Esophagus (tissue), 2 donors: ENCODE results near the gene FAM181A. TPM values are rescaled to one million over a fixed set of nuclear protein-coding genes. Genes with fewer than 3 reads are reported as not detected.

Experiments
- H3K27ac ChIP-seq, 2 donors: one replicate each; pipeline ENCODE4 v1.5.1; 2013; ENCODE audit warnings: low read depth in 2 of 2, mild to moderate bottlenecking in 2 of 2, inconsistent platforms in 1 of 2, low read length in 1 of 2, moderate library complexity in 1 of 2
- H3K27me3 ChIP-seq, 2 donors: one replicate each; pipeline ENCODE4 v1.6.1; 2013; ENCODE audit warnings: low read length in 2 of 2, control low read depth in 1 of 2, mild to moderate bottlenecking in 1 of 2; ENCODE audit not compliant: insufficient read depth in 2 of 2, control insufficient read depth in 1 of 2
- H3K36me3 ChIP-seq, 2 donors: one replicate each; pipeline ENCODE4 v1.6.1; 2013; ENCODE audit warnings: low read length in 1 of 2; ENCODE audit not compliant: control insufficient read depth in 2 of 2, insufficient read depth in 2 of 2
- H3K4me1 ChIP-seq, 2 donors: one replicate each; pipeline ENCODE4 v1.6.1; 2013; ENCODE audit warnings: low read length in 1 of 2; ENCODE audit not compliant: control insufficient read depth in 2 of 2, insufficient read depth in 2 of 2
- H3K4me3 ChIP-seq, 2 donors: one replicate each; pipeline ENCODE4 v1.5.1; 2013; ENCODE audit warnings: low read length in 2 of 2, mild to moderate bottlenecking in 2 of 2, low read depth in 1 of 2, moderate library complexity in 1 of 2
- H3K9me3 ChIP-seq, 2 donors: one replicate each; pipeline ENCODE4 v1.6.1; 2013; ENCODE audit warnings: mild to moderate bottlenecking in 2 of 2, low read depth in 1 of 2, low read length in 1 of 2, moderate library complexity in 1 of 2; ENCODE audit not compliant: control insufficient read depth in 2 of 2, insufficient read depth in 1 of 2
- WGBS, 2 donors: extraction: QIAGEN DNeasy Blood & Tissue Kit; methylation state at CpG; one replicate each; pipeline ENCODE4 v1.1.7; 2013; 5-methylcytosine and 5-hydroxymethylcytosine counted together
- polyA plus RNA-seq, 2 donors: library from polyadenylated mRNA; stranded (reverse); fragments of 200-250 nt; gene quantifications; one replicate each; pipeline ENCODE4 v1.2.3, GENCODE V29; 2013
- donor health status: healthy with polysubstance abuse.
- donor health status: Bipolar disorder and iron deficiency.

The FAM181A gene
- polyA plus RNA-seq, 2 donors: not detected

DNA sequence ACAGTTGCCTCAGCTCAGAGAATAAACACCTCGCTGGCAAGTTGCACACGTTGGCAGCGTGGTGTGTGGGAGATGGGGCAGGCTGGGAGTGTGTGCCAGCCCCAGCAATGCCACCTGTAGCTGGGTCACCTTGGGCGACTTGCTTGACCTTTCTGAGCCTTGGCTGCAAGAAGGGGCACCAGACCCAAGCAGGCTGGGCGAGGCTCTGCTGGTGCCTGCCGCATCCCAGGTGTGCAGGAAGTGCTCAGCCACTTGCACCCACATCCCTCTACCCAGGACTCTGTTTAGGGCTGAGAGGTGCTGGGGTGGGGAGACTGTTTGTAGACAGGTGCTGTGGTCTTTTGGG lies 629 bp downstream of the FAM181A start:
- Histone ChIP-seq H3K36me3 (peaks cover 0 to 2% of the 10 kb centered on the region in 2 donors), H3K4me3 (no peak overlapping the region), H3K27ac (no peak overlapping the region), H3K4me1 (peaks cover 3 to 7% of the 10 kb centered on the region in 2 donors), H3K9me3 (no peaks in the 10 kb centered on the region), H3K27me3 (no peaks in the 10 kb centered on the region)
- WGBS, 2 donors: 33 to 49% methylated on average over 6 of the region's 6 CpGs

DNA sequence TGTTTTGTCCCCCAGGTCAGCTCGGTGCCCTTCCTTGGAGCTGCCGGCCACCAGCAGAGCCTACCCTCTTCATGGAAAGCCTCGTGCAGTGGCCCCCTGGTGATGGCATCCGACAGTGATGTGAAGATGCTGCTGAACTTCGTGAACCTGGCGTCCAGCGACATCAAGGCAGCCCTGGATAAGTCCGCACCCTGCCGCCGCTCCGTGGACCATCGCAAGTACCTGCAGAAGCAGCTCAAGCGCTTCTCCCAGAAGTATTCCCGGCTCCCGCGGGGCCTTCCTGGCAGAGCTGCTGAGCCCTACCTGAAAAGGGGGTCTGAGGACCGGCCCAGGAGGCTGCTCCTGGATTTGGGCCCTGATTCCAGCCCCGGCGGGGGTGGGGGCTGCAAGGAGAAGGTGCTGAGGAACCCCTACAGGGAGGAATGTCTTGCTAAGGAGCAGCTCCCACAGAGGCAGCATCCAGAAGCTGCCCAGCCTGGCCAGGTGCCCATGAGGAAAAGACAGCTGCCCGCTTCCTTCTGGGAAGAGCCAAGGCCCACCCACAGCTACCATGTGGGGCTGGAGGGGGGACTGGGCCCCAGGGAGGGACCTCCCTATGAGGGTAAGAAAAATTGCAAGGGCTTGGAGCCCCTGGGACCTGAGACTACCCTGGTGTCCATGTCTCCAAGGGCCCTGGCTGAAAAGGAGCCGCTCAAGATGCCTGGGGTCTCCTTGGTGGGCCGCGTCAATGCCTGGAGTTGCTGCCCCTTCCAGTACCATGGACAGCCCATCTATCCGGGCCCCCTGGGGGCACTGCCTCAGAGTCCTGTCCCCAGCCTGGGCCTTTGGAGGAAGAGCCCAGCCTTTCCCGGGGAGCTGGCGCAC lies 1.3 kb downstream of the FAM181A start:
- Histone ChIP-seq H3K27ac (no peak overlapping the region), H3K4me1 (peaks cover 3 to 7% of the 10 kb centered on the region in 2 donors), H3K27me3 (no peaks in the 10 kb centered on the region), H3K36me3 (peaks cover 0 to 2% of the 10 kb centered on the region in 2 donors), H3K4me3 (no peak overlapping the region), H3K9me3 (no peaks in the 10 kb centered on the region)
- 88 to 89% methylated on average over 26 of the region's 26 CpGs for WGBS, 2 donors

DNA sequence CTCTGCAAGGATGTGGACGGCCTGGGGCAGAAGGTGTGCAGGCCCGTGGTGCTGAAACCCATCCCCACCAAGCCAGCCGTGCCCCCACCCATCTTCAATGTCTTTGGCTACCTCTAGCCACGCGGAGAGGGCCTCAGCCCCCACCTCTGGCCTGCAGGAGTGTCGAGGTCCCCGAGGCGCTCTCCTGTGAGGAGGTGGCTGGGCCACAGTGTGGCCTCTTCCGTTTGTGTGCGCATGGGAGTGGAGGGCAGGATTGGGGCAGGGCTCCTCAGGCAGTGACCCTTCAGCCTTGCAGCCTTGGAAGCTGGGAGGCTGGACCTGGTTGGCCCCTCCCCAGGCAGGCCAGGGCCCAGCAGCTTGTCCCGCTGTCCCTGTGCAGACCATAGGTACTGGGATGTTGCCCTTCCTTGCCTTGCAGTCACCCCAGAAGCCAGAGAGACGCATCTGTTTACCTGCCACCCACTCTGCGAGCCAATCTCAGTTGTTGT lies 1.9 kb downstream of the FAM181A start:
- Histone ChIP-seq H3K4me1 (peaks cover 3 to 7% of the 10 kb centered on the region in 2 donors), H3K36me3 (peaks cover 0 to 2% of the 10 kb centered on the region in 2 donors), H3K4me3 (no peak overlapping the region), H3K9me3 (no peaks in the 10 kb centered on the region), H3K27me3 (no peaks in the 10 kb centered on the region), H3K27ac (no peak overlapping the region)
- 74 to 78% methylated on average over 13 of the region's 13 CpGs for WGBS, 2 donors

DNA sequence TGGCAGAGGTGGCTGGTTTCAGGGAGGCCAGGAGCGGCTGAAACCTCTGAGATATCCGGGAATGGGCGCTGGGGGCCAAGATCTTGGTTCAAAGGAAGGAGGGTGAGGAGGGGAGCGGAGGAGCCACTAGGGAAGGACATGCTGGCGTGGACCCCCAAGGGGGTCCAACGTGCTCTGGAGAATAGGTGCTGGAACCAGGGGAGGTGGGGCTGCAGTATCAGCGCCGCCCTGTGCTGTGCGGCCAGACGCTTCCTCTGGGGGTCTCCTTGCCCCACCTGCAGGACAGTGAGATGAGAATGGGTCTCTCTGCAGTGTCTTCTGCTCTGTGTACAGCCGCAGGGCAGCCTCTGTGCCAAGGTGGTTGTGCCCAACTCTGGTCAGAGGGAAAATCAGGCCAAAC lies 2.5 kb downstream of the FAM181A start:
- Histone ChIP-seq H3K4me1 (peaks cover 3 to 7% of the 10 kb centered on the region in 2 donors), H3K4me3 (no peak overlapping the region), H3K36me3 (peaks cover 0 to 2% of the 10 kb centered on the region in 2 donors), H3K9me3 (no peaks in the 10 kb centered on the region), H3K27ac (no peak overlapping the region), H3K27me3 (no peaks in the 10 kb centered on the region)
- 80 to 82% methylated on average over 11 of the region's 11 CpGs for WGBS, 2 donors

DNA sequence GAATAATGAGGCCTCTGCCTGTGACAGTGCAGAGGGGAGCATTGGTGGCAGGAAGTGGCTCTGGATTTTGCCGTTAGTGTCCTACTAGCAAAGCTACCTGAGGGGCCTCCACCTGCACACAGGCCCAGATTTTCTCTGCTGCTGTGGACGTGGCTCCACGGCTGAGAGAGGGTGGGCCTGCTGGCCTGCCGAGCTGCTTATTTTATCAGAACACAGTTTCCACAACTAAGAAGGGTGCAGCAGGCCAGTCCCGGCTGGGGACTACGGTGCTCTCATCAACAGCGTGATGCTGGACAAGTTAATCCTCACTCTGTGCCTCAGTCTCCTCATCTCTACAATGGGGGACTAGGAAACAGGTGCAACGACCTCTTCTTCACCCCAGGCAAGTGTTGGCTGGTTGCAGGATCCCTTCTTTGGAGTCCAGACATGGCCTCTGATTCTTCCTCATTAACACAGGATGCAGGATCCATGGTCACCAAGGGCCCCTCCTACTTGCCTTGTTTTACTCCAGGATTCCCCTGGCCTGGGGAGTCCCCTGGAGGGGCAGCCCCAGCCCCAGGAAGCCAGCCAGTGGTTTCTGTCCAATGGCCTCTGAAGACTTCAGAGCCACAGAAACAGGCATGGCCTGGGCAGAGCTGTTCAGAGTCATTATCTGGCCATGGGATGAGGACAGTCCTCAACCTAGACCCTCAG lies 3.3 kb downstream of the FAM181A start:
- Histone ChIP-seq H3K4me1 (peaks cover 3 to 7% of the 10 kb centered on the region in 2 donors), H3K9me3 (no peaks in the 10 kb centered on the region), H3K36me3 (peaks cover 0 to 2% of the 10 kb centered on the region in 2 donors), H3K27ac (no peak overlapping the region), H3K4me3 (no peak overlapping the region), H3K27me3 (no peaks in the 10 kb centered on the region)
- WGBS, 2 donors: 84 to 86% methylated on average over 8 of the region's 8 CpGs

DNA sequence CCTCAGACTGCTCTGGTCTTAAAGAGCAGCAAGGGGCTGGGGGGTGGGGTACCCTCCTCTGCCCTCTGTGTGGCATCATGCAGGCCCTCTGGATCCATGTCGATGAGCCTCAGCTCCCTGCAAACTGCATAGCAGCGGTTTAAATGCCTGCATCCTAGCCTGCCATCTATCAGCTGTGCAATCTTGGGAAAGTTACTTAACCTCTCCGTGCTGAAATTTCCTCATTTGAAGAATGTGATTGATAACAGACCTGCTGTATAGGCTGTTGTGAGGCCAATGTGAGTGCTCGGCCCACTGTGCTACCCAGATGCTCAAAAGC lies 3.8 kb downstream of the FAM181A start:
- 84 to 86% methylated on average over 4 of the region's 4 CpGs for WGBS, 2 donors
- H3K27ac ChIP-seq: no peak overlapping the region
- peaks cover 3 to 7% of the 10 kb centered on the region in 2 donors for H3K4me1 ChIP-seq
- no peaks in the 10 kb centered on the region for H3K27me3 ChIP-seq
- no peaks in the 10 kb centered on the region for H3K9me3 ChIP-seq
- peaks cover 0 to 2% of the 10 kb centered on the region in 2 donors for H3K36me3 ChIP-seq
- no peak overlapping the region for H3K4me3 ChIP-seq

DNA sequence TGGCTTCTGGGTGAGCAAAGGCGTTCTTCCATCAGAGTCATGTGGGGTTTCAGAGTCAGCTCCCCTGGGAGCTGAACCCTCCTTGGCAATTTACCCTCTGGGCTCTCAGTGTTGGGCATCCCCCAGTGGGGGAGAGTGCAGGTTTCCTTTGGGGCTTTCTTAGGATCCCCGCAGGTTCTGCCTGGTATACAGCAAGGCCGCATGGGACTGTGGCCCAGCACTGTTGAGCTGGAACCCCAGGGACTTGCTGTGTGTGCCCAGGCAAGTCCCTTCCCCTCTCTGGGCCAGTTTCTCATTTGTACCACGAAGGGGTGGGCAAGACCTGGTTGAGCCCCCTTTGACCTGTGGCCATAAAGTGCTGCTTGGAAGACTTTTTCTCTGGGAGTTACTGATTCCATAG lies 5.5 kb downstream of the FAM181A start:
- no peaks in the 10 kb centered on the region for H3K9me3 ChIP-seq
- H3K27ac ChIP-seq: no peak overlapping the region
- no peaks in the 10 kb centered on the region for H3K27me3 ChIP-seq
- peaks cover 0 to 2% of the 10 kb centered on the region in 2 donors for H3K36me3 ChIP-seq
- H3K4me1 ChIP-seq: peaks cover 0 to 16% of the 10 kb centered on the region in 2 donors
- no peak overlapping the region for H3K4me3 ChIP-seq
- WGBS, 2 donors: 89% methylated on average over 4 of the region's 4 CpGs

DNA sequence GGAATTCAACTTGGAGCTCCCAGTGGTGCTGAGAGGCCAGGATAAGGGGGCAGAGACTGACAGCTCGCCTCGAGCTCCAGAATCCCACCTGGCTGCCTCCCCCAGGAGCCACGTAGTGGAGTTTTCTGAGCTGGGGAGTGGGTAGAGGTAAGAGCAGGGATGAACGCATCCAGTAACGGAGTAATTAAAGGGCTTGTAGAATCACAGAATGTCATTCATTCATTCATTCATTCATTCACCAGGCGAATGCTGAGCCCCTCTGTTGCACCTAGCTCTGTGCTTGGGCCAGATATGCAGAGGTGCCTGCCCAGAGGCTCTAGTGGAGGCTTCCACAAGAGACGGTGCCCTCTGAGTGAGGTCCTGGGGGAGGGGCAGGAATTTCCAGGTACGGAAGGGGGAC lies 8.1 kb downstream of the FAM181A start:
- WGBS, 2 donors: 81 to 84% methylated on average over 8 of the region's 8 CpGs

DNA sequence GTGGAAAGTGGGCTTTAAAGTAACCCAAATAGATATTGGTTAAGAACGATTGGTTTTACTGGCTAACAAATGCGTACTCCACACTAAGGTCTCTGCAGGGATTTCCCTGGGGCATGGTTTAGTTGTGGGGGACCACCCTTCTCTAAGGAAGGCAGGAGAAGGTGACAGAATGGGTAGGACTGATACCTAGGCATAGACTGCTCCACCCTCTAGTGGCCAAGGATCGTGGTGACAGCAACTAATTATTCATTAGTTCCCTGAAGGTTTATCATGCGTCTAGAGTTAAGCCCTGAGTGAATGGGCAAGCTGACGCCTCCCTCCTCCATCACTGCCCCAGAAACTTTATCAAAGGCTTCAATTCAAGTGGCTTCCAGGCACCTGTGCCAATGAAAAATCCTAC lies 9.1 kb downstream of the FAM181A start:
- Histone ChIP-seq H3K36me3 (peaks cover 0 to 2% of the 10 kb centered on the region in 2 donors), H3K27ac (no peak overlapping the region), H3K9me3 (peaks cover 0 to 6% of the 10 kb centered on the region in 2 donors), H3K4me1 (peaks cover 0 to 20% of the 10 kb centered on the region in 2 donors), H3K27me3 (no peaks in the 10 kb centered on the region), H3K4me3 (no peak overlapping the region)
- WGBS, 2 donors: 28% methylated on average over 5 of the region's 5 CpGs

More for the DNA sequence above, 8.1 kb downstream of the FAM181A start:
- Histone ChIP-seq H3K27me3 (no peaks in the 10 kb centered on the region), H3K36me3 (peaks cover 0 to 2% of the 10 kb centered on the region in 2 donors), H3K9me3 (peaks cover 0 to 6% of the 10 kb centered on the region in 2 donors), H3K4me1 (peaks cover 0 to 20% of the 10 kb centered on the region in 2 donors), H3K4me3 (no peak overlapping the region), H3K27ac (no peak overlapping the region)
